NCI-H146 treated with DMSO at 0.1 percent for 48 hours (cell line): ENCODE measurements around the gene CISTR.

ENCODE experiments used
- DNase-seq: peaks from one replicate; lab custom pipeline; 2025; ENCODE audit not compliant: unreplicated experiment; lab: John Stamatoyannopoulos, UW

Gene CISTR

DNA sequence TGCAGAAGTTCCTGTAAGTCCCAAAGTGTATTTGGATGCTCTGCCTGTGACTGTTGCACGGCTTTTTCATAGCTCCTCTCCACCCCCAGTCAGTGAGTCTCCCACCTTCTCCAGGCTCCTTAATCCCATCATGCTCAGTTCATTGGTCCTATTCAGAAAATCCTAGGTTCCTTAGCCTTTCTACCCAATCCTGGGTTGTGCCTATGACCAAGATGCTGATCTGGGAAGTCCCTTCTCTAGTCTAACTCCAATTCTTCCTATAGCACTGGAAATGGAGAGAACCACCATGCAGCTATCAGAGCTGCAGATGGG, 7.7 kb downstream of the CISTR start:
- no peak for DNase-seq

- peak; percentile 63 for DNase-seq
Measured at GRCh38 chr12:53743266-53744129, 8.3 kb downstream of the CISTR start.

GRCh38 chr12:53740130-53740491, 11.7 kb downstream of the CISTR start:
- no peak for DNase-seq

DNA sequence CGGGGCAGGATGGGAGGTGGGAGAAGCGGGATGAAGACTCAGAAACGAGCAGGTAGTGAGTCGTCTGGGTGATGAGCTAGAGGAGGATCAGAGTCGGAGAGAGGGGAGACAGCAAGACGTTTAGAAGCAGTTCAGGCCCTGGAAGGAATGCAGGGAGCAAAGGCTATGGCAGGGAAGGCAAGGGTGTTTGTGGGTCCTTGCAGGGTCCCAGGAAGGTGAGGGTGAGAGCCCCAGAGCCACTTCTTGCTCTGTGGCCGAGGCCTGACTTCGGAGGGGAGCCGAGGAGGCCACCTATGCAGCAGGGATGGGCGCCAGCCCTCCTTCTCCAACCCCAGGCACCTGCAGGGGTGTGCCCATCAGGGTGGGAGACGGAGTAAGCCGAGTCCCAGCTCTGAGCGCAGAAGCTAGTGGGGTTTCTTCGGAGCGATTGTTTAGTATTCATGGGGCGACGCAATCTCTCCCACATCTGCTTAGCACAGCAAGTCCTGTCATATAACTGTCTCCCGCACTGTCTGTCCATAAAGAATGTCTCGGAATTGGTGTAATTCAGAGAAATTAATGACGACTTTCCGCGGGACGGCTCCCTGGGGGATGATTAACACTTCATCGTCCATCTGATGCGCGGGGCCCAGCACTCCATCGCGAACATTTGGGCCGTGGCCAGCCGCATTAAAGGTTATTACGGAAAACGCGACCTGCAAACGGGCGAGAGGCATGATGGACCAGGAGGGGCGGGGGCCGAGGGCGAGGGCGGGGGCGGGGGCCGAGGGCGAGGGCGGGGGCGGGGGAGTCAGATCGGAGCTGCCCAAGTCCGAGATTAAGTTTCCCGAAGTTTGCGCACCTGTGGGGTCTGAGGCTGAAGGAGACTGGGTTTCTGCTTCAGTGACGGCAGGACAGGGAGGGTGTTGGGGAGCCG, 12.3 kb downstream of the CISTR start:
- DNase-seq = no peak

- DNase-seq = peak; percentile 37
Measured at GRCh38 chr12:53738406-53739213, 13.2 kb downstream of the CISTR start.

GRCh38 chr12:53737951-53738405, 13.8 kb downstream of the CISTR start:
- no peak for DNase-seq

GRCh38 chr12:53737093-53737808, 14.5 kb downstream of the CISTR start:
- peak; percentile 28 for DNase-seq

GRCh38 chr12:53736592-53736991, 15.2 kb downstream of the CISTR start:
- no peak for DNase-seq

GRCh38 chr12:53735556-53735955, 16.2 kb downstream of the CISTR start:
- DNase-seq = no peak

DNA sequence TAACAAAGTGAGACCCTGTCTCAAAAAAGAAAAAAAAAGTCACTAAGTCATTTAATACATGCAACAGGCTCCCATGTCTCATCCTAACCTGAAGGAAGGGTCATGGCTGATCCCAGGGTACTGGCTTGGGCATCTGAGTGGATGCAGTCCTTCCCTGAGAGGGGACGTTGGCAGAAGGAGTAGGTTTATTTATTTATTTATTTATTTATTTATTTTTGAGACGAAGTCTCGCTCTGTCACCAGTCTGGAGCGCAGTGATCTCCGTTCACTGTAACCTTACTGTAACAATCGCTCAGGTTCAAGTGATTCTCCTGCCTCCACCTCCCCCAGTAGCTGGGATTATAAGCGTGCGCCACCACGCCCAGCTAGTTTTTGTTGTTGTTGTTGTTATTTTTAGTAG, 17.4 kb downstream of the CISTR start:
- no peak for DNase-seq

DNA sequence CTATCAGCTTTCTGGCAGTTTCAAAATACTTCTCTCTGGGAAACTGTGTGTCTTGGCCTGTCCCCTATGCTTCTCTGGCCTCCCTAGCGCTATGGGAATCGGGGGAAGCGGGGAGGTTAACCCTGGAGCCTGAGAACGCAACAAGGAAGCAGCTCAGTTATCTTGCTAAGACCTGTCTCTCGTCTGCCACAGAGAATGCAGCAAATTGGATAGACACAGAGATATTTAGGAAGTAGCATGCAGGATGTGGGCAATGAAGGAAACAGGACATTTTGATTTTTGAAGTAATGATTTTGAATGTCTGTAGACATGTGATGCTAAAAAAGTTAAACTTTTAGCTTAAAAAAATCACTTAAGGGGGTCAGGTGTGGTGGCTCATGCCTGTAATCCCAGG, 18.0 kb downstream of the CISTR start:
- no peak for DNase-seq

DNA sequence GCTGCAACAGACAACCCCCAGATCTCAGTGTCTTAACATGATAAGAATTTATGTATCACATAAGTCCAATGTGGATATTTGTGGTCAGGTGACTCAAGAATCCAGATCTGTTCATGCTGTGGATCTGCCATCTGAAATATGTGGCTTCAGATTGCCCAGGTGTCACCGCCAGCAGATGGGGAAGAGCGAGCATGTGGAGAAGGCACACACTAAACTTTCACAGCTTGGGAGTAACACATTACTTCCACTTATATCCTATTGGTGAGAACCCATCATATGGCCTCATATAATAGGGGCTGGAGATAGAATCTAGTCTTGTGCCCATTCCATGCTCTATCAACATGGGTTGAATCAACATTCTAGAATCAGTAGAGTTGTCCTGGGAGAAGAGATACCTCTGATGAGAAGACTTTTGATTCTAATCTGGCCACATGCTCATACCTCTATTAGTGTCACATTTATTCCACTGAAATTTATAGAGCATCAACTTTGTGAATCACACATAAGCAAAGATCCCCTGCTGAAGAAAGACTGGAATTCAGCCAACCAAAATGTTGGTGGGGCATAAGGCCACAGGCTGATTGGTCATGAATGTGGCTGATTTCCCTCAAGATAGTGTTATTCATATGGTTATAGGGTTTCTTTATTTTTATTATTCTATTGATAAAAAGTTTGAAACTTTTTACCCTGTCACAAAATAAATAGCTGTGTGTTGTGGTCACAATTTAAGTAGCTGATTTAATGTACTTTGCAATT, 18.6 kb downstream of the CISTR start:
- DNase-seq = no peak

DNA sequence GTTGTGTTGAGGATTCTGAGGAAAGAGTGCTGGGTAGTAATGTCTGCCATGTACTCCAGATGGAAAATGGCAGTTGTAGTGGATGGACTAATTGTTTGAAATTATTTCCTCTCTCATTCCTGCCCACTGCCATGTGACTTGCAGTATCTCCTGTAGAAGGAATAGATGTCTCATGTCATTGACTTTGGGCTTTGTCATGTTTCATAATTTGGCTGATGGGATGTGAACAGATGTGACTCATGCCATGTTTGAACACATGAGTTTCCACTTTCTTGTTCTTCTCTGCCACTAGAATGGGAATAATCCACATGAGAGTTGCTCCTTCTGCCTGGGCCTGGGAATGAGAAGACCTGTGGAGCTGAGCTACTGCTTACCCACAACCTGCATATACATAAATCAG, 22.1 kb downstream of the CISTR start:
- DNase-seq = no peak

- DNase-seq = no peak
Measured at GRCh38 chr12:53728206-53728605, 23.6 kb downstream of the CISTR start.

DNA sequence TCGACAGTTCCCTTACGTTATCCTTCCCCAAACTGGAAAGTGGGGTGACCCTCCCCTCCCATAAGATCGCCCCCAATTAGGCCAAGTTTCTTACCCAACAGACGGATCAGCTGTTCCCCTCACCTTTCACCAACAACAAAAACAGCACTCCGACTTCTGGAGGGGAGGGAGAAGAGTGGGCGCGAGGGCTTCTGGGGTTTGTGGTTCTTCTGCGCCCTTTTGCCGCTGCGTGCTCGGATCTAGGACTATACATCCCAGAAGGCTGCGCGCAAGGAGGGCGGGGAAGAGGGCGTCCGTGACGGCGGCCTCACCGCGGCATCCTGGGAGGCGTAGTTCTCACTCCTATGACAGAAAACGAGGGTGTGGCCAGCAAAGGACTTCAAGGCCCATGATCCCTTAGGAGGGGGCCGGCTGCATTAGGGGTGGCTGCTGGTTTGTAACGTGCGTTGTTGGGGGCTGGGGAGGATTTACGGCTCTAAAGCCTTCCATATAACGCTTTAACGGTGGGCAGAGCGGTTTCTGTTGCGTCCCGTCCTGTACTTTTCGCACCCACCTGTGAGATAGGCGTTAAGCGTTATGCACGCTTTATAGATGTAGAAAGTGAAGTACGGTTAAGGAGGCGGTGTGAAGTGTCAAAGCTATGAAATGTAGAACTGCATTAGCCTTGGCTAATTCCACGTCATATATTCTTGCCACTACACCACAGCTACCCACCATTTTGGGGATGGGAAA, 24.3 kb downstream of the CISTR start, which contains the start of gene CALCOCO1:
TSS of gene CALCOCO1 (minus strand) at position 143 of the 732 bp plus-strand sequence. CDS start 2,210 bp downstream, outside the sequence.
- peak; percentile 99 for DNase-seq

GRCh38 chr12:53726946-53727309, 24.9 kb downstream of the CISTR start:
- no peak for DNase-seq

GRCh38 chr12:53726341-53726740, 25.4 kb downstream of the CISTR start:
- no peak for DNase-seq

DNA sequence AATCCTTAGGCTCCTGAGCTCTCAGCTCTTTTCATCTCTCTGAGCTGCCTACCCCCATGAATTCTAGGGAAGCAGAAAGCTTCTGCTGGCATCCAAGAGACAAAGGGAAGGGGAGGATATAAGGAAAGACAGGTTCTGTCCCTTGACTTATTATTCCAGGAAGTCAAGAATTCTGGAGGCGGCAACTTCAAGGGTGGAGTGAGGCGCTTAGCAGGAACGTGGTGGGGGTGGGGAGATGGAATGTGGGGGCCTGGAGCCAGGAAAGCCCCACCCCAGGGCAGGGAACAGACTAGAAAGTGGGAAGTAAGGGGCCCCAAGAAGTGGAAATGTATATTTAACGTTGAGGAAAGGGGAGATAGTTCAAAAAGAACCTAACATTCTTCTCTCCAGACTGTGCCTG, 26.0 kb downstream of the CISTR start:
- no peak for DNase-seq

DNA sequence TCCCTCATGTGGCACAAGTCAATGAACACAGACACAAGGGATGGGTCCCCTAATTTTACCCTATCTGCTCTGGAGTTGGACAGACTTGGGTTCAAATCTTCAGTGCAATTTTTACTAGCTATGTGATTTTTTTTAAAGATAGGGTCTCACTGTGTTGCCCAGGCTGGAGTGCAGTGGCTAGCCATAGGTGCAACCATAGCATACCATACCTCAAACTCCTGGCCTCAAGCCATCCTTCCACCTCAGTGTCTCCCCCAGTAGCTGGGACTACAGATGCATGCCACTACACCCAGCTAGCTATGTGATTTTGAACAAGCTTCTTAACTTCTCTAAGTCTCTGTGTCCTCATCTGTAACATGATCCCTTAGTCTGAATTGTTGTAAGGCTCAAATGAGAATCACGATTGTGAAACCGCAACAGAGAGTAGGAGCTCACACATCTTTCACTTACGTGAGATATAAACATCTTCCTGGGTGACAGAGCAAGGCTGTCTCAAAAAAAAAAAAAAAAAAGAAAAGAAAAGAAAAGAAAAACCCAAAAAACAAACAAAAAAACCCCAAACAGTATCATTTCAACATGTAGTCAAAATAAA, 29.2 kb downstream of the CISTR start:
- no peak for DNase-seq
